GM10847 (cell line): Measurements from ENCODE around the gene DUSP12.

Experiments
- POLR2A ChIP-seq: IDR thresholded peaks from 2 replicates; pipeline ENCODE4 v1.6.1; 2011; ENCODE audit not compliant: insufficient read length; ENCODE audit errors: extremely low read depth

The DUSP12 gene, protein sequence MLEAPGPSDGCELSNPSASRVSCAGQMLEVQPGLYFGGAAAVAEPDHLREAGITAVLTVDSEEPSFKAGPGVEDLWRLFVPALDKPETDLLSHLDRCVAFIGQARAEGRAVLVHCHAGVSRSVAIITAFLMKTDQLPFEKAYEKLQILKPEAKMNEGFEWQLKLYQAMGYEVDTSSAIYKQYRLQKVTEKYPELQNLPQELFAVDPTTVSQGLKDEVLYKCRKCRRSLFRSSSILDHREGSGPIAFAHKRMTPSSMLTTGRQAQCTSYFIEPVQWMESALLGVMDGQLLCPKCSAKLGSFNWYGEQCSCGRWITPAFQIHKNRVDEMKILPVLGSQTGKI

DNA sequence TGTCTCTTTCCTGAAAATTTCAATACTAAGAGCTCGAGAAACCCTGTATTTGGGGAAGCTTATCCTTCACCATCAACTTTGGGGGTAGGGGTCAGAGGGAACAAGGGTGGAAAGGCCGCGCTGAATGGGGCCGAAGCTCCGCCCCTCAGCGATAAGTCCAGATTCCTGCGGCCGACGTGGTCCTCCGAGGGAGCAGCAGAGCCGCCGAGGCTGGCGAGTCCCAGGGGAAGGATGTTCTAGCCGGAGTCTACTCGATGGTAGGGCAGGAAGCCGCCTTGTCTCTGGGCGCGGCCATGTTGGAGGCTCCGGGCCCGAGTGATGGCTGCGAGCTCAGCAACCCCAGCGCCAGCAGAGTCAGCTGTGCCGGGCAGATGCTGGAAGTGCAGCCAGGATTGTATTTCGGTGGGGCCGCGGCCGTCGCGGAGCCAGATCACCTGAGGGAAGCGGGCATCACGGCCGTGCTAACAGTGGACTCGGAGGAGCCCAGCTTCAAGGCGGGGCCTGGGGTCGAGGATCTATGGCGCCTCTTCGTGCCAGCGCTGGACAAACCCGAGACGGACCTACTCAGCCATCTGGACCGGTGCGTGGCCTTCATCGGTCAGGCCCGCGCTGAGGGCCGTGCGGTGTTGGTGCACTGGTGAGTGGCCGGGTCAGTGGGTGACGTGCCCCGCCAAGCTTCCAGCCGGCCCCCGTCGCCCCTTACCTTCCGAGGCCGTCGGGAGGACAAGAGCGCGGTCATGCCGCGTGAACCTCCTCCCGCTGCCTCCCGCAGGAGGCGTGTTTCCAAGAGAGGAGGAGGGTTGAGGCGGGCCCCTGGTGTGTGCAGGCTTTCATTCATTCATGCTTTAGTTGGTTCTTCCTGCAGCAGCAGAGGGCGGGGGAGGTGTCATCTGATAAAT lies at the start of gene DUSP12:
Gene DUSP12, plus strand, starts transcription at position 278 of the 899 bp plus-strand sequence. Its CDS starts 16 bp downstream, at position 294.
- peak; percentile 64 for TF ChIP-seq POLR2A

DNA sequence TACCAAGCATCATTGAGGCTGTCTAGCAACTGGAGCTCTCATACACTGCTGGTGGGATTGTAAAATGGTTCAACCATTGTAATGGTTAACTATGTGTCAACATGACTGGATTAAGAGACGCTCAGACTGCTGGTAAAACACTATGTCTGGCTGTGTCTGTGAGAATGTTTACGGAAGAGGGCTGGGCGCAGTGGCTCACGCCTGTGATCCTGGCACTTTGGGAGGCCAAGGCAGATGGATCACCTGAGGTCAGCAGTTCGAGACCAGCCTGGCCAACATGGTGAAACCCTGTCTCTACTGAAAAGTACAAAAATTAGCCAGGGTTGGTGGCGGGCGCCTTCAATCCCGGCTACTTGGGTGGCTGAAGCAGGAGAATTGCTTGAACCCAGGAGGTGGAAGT lies 47.3 kb upstream of the DUSP12 start:
- TF ChIP-seq POLR2A: no peak

GRCh38 chr1:161705537-161705936 lies 44.0 kb upstream of the DUSP12 start:
- no peak for TF ChIP-seq POLR2A

- no peak for TF ChIP-seq POLR2A
Measured at GRCh38 chr1:161706113-161706481, 43.5 kb upstream of the DUSP12 start.

DNA sequence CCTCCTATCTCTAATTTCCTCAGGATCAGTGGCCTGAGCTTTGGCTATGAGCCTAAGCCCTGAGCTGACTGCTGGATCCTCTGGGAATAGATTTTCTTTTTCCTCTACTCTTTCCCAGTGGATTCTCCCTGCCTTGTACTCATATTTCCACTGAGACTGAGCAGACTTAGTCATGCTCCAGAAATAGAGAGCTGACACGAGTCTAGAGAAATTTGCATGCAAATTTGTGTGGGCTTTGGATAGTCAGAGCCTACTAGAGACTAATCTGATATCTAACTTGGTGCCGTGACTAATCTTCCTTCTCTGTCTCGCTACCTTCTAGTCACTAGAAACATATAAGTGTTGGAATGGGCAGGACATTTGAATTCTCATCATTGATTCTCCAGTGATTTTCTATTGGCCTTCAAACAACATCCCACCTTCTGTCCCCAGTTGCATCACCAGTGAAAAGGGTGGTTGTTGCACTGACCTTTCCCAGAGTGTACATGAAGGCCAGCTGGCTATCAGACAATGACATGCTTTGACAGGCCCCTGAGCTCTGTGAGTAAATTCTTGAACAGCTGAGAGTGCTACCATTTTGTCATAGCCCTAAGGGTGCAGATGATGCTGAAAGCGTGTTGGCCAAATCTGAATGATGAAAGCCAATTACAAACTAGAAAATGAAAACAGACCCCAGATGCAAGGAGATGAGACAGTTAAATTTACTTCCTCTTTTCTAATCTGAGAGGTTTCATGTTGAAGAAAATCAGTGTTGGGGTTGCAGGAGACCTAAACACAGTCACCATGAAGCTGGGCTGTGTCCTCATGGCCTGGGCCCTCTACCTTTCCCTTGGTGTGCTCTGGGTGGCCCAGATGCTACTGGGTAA lies 42.9 kb upstream of the DUSP12 start, which contains the start of gene FCRLA:
Gene FCRLA, plus strand, starts transcription at position 748 of the 866 bp plus-strand sequence. Its CDS starts 36 bp downstream, at position 784.
- TF ChIP-seq POLR2A: peak; percentile 44

DNA sequence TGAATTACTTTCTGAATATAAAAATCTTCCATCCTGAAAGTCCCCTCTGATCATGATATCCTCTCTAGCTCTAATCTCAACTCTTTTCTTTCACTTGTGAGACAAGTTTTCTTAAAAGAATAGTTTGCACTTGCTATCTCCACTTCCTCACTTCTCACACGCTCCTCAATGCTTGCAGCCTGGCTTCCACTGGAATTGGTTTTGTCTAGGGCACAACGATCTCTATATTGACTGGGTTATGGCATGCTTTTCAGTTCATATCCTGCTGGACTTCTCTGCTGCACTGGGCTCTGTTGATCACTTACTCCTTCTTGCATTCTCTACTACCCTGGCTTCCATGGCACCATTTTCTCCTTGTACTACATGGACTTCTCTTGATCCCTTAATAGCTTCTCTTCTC lies 42.1 kb upstream of the DUSP12 start:
- no peak for TF ChIP-seq POLR2A

DNA sequence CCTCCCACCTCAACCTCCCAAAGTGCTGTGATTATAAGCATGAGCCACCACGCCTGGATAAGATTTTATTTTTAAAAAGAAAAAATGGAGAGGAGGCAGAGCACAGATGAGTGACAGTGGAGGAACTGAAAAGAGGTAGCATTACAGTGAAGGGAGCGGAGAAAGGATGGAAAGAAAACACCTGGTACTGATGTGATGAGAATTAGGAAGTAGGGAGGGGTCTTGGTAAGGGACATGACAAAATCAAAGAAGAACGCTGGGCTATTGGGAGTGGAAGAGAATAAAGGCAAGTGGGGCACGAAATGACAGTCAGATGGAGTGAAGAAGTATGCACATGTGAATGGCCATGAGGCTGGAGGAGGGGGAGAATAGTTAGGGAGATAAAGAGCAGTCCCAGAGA lies 40.2 kb upstream of the DUSP12 start:
- TF ChIP-seq POLR2A: no peak

GRCh38 chr1:161710560-161710959 lies 39.0 kb upstream of the DUSP12 start:
- no peak for TF ChIP-seq POLR2A

DNA sequence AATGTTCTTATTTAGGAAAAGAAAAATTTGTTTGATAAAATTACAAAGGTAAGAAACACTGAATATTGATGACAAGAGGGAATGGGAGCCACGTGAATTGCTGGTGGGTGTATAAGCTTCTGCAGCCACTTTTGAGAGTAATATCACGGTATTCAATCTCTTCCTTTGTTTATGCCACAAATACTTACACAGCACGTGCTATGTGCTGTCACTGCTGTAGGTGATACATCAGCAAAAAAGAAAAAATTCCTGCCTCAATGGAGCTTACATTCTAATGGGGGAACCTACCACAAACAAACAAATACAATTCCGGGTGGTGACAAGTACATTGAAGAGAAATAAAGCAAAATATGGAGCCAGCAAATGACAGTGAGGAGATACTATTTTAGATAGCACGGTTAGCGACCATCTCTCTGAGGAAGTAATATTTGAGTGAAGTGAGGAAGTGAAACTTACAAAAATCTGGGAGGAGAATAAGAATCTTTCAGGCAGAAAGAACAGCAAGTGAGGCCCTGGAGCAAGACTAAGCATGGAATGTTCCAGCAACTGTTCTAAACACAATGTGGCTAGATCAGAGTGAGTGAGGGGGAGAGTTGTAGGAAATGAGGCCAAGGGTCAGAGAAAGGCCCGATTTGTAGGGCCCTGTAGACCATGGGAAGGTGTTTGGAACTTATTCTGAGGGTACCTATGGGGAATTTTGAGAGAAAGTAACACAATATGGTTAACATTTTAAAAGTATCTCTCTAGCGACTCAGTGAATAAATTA lies 30.8 kb upstream of the DUSP12 start:
- TF ChIP-seq POLR2A: no peak

DNA sequence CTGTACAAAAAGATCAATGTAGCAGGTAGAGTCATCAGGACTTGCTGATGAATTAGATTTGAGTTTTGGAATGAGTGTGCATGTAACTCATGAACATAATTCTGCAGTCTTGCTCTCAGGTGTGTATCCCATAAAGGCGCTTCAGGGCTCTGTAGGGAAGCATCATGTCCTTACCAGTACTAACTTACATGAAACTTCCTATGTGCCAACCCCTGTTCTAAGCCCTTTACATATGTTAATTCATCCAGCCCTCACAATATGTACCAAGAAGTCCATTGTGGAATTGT lies 30.3 kb upstream of the DUSP12 start:
- no peak for TF ChIP-seq POLR2A

DNA sequence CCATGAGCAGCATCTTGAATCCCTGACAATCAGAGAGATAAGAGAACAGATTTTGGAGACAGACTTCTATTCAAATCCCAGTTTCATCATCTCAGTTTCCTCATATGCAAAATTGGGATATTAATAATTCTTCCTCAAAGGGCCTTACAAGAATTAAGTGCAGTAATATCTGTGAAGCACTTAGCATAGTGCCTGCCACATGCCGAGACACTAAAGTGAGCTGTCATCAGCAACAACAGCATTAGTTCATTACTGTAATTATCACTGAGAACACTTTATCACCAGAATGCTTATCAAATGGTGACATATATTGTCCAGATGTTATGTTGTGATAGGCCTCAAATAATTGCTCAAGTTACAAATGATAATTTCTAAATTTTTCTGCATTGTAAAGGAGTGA lies 29.2 kb upstream of the DUSP12 start:
- TF ChIP-seq POLR2A: no peak

DNA sequence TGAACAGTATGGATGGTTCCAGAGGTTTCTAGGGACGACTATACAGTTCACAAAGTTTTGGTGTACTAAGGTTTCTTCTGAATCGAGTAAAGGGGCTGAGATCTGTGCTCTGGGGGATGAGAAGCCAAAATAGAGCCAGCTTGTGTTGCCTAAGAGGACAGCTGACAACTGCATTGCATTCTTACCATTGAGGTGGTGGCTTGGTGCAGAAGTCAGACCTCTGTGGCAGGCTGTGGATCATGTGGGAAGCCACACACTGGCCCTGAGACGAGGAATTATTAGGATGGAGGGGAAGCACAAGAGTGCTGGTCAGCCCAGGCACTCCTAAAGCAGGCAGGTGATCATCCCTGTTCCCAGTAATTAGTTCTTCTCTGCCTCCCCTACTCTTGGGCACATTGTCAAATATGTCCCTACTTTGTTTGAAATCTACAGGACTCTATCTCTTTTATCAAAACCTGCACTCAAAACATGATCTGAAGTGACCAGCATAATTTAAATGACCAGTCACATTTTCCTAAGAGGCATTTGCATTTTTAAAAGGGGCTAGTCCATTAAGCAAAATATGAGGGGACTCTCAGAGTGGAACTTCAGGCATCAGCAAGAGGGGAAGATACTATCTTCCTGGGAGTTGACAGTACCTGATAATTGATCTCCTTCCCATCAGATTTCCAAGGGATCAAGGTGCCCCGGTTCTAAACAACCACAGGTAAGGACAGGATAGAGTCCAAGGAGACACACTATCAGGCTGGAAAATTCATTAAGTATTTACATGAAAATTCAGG lies 28.4 kb upstream of the DUSP12 start, which contains the start of gene FCRLB:
Gene FCRLB, plus strand, starts transcription at position 589 of the 782 bp plus-strand sequence. CDS start 1,129 bp downstream, outside the sequence.
- TF ChIP-seq POLR2A: no peak

DNA sequence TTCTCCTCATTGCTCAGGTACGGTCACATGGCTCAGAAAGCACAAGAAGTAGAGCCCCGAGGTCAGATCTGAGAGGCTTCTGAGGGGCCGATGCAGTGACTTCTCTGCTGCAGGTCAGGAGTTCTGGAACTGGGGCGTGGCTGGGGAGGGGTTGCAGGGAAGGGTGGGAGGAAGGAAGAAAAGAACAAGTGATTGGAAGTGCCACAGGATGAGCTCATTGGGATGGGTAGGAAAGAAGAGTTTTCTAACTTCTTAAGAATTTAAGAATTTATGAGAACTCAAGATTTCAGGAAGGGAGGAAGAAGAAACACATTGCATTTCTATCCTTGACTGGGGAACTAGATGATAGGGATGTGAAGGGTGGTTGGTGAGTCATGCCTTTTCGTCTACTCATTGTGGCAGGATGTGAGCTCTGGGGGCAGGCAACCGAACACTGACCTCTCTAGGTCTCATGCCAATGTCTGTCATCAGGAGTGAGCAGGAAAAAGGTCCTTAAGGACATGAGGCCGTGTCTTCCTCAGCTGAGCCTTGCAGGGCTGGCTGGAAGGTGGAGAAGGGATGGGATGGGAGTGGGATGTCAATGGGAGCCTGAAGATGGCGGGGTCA lies 27.7 kb upstream of the DUSP12 start:
- no peak for TF ChIP-seq POLR2A
